ENCODE data around the gene TMEM107.

The TMEM107 gene

GRCh38 chr17:8187517-8188262 lies 11.5 kb upstream of the TMEM107 start (continued):
- TF ChIP-seq ZNF658 (tag by site-specific recombination; IDR thresholded peaks at IDR 0.05) = no peak
- peak; percentile 91 for TF ChIP-seq ZNF18 (tag by site-specific recombination; IDR thresholded peaks at IDR 0.05)
- peak; percentile 57; the same call in 1 of the 2 replicates for TF ChIP-seq ZNF24 (tag by site-specific recombination; IDR thresholded peaks at IDR 0.05)
- TF ChIP-seq ZNF366 (tag by site-specific recombination; conservative IDR thresholded peaks at IDR 0.05) = peak; percentile 98

GRCh38 chr17:8186787-8187516 lies 10.8 kb upstream of the TMEM107 start:
- CTCF ChIA-PET = interaction anchor here (1.0 to 1.9 kb wide), 15 partner anchors 10 to 69 kb away, joined by 3 to 12 read pairs (median 4); partner anchors contain the start of gene ALOXE3
- POLR2A ChIA-PET = interaction anchor here (1.4 to 13.9 kb wide), 9 partner anchors 10 to 108 kb away, joined by 4 to 394 read pairs (median 12); partner anchors contain the start of genes AURKB, CTC1, PFAS and SLC25A35
- Histone ChIP-seq H3K9me3 (ENCODE audit: control insufficient read depth, insufficient read depth, low read depth, low read length) (no peaks in the 10 kb centered on the region), H3K27ac (ENCODE audit: extremely low read depth, low read depth, low read length) (peak overlapping the region; percentile 79), H3K4me3 (ENCODE audit: low read depth, low read length) (peak overlapping the region; percentile 86), H3K4me1 (ENCODE audit: control insufficient read depth, insufficient read depth, low read length) (peaks cover 13% of the 10 kb centered on the region), H3K36me3 (ENCODE audit: control insufficient read depth in 2 of 2, insufficient read depth in 1 of 2, low read length in 2 of 2) (no peaks in the 10 kb centered on the region)
- TF ChIP-seq ZNF350 (tag by site-specific recombination; IDR thresholded peaks at IDR 0.05) (no peak), BCL11B (tag by site-specific recombination; IDR thresholded peaks at IDR 0.05; ENCODE audit: low read depth) (peak; percentile 22; the same call in 1 of the 2 replicates), ZNF2 (tag by site-specific recombination; IDR thresholded peaks at IDR 0.05) (peak; percentile 87), ZFP69B (tag by site-specific recombination; IDR thresholded peaks at IDR 0.05) (peak; percentile 77), ZNF513 (tag by site-specific recombination; IDR thresholded peaks at IDR 0.05) (peak; percentile 4; the same call in 1 of the 2 replicates), ZNF394 (tag by site-specific recombination; IDR thresholded peaks at IDR 0.05; ENCODE audit: borderline replicate concordance) (peak; percentile 79; the same call in 1 of the 2 replicates), HOXD13 (CRISPR knock-in tag; IDR thresholded peaks at IDR 0.05; ENCODE audit: borderline replicate concordance) (no peak), PBX3 (CRISPR knock-in tag; IDR thresholded peaks at IDR 0.05) (peak; percentile 59; the same call in 1 of the 2 replicates), KLF7 (tag by site-specific recombination; IDR thresholded peaks at IDR 0.05; ENCODE audit: borderline replicate concordance) (peak; percentile 32; the same call in 1 of the 2 replicates), ZNF558 (tag by site-specific recombination; IDR thresholded peaks at IDR 0.05) (peak; percentile 69; the same call in 1 of the 2 replicates), ZNF629 (tag by site-specific recombination; IDR thresholded peaks at IDR 0.05) (peak; percentile 88), ZNF600 (tag by site-specific recombination; IDR thresholded peaks at IDR 0.05) (peak; percentile 9; the same call in 1 of the 2 replicates), ZNF571 (tag by site-specific recombination; IDR thresholded peaks at IDR 0.05) (no peak), ZNF398 (tag by site-specific recombination; IDR thresholded peaks at IDR 0.05) (peak; percentile 49; the same call in 1 of the 2 replicates), ZSCAN5A (tag by site-specific recombination; IDR thresholded peaks at IDR 0.05) (peak; percentile 63; the same call in 1 of the 2 replicates), GFI1B (tag by site-specific recombination; IDR thresholded peaks at IDR 0.05) (0 out of 2 replicates have a peak, but pooled peaks have one; percentile 18), ZBTB26 (tag by site-specific recombination; optimal IDR thresholded peaks at IDR 0.05) (peak; percentile 23), ZNF704 (tag by site-specific recombination; IDR thresholded peaks at IDR 0.05) (no peak), ZNF501 (tag by site-specific recombination; IDR thresholded peaks at IDR 0.05) (peak; percentile 54; the same call in 1 of the 2 replicates)
